Coronary artery (tissue), 2 donors: ENCODE measurements around the gene NEU4.
"Not testable (repeated sequence)": the region's sequence is repeated elsewhere in the genome, so short reads cannot be mapped to it uniquely, and the experiment has no call there.

Source experiments
- DNase-seq: peaks from one replicate; pipeline ENCODE4 v3.0.0-alpha.2; 2017; ENCODE audit warnings: low spot score
- H3K27ac ChIP-seq, 2 donors: fragments of 200-600 bp; sonication (generic); one replicate each; pipeline ENCODE4 v1.5.1; 2016 to 2019
- H3K4me3 ChIP-seq: fragments of 200-600 bp; sonication (generic); 2 replicates; pipeline ENCODE4 v1.5.1; 2016; ENCODE audit warnings: mild to moderate bottlenecking, moderate library complexity
- CTCF ChIP-seq: fragments of 200-600 bp; sonication (generic); IDR thresholded peaks from one replicate; pipeline ENCODE4 v1.5.1; 2019; ENCODE audit warnings: antibody characterized with exemption

The NEU4 gene

DNA sequence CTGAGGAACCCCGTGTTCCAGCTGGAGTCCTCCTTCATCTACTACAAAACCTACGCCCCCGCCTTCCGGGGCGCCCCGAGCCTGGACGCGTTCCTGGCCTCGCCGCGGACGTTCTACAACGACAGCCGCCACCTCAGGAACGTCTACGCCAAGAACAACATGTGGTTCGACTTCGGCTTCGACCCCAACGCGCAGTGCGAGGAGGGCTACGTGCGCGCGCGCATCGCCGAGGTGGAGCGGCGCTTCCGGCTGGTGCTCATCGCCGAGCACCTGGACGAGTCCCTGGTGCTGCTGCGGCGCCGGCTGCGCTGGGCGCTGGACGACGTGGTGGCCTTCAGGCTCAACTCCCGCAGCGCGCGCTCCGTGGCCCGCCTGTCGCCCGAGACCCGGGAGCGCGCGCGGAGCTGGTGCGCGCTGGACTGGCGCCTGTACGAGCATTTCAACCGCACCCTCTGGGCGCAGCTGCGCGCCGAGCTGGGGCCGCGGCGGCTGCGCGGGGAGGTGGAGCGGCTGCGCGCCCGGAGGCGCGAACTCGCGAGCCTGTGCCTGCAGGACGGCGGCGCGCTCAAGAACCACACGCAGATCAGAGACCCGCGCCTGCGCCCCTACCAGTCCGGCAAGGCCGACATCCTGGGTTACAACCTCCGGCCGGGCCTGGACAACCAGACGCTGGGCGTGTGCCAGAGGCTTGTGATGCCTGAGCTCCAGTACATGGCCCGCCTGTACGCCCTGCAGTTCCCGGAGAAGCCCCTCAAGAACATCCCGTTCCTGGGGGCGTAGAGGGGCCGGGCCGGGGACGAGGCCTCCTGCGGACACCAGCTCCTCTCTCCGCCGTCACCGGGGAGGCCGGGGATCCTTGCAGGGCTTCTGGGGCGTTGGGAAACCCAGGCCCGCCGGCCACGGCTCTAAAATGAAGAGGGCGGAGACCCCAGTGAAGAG, 5.3 kb upstream of the NEU4 start:
- H3K27ac ChIP-seq: no peak overlapping the region
- DNase-seq: peak; percentile 76
- peak overlapping the region; percentile 77 for H3K4me3 ChIP-seq
- TF ChIP-seq CTCF: no peak

DNA sequence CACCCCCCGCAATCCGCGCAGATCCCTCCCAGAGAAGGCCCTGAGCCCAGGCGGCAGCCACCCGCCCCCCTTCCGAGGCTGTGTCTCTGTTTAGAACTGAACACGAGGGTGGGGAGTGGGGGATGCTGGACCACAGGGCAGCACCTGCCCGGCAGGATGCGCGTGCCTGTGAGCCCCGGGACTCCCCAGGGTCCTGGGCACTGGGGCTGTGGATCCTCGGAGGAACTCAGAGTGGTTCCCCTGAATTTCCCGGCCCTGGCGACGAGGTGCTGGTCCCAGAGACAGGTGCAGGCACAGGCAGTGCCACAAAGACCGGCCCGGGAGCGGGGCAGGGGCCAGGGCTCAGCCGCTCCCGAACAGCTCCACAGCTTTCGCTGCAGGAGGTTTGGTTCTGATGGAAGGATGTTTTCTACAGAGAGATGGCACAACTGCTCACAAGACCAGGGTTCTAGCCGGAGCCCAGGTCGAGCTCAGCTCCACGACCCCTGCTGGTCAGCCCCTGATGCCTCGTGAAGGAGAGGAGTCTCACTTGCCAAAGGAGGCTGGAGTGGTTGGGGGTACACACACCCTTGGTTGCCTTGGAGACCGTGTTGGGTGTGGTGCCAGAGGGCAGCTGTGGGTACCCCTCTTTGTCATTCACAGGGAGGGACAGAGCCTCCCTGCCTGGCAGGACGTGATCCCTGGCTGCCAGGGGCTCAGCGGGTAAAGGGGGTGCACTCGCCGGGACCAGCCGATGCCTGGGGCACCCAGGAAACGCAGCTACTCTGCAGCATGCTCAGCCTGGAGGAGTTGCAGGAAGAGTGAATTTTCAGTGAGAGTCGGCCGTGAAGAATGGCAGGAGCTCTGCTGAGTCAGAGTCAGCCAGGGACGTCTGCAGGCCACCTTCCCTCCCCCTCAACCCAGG, 4.4 kb upstream of the NEU4 start:
- H3K27ac ChIP-seq: no peak overlapping the region
- H3K4me3 ChIP-seq: peak overlapping the region; percentile 77
- TF ChIP-seq CTCF: no peak
- peak; percentile 68 for DNase-seq

- not testable (repeated sequence) for H3K27ac ChIP-seq, H3K4me3 ChIP-seq, DNase-seq
These were observed 2.8 kb upstream of the NEU4 start for GRCh38 chr2:241806217-241806616.

DNA sequence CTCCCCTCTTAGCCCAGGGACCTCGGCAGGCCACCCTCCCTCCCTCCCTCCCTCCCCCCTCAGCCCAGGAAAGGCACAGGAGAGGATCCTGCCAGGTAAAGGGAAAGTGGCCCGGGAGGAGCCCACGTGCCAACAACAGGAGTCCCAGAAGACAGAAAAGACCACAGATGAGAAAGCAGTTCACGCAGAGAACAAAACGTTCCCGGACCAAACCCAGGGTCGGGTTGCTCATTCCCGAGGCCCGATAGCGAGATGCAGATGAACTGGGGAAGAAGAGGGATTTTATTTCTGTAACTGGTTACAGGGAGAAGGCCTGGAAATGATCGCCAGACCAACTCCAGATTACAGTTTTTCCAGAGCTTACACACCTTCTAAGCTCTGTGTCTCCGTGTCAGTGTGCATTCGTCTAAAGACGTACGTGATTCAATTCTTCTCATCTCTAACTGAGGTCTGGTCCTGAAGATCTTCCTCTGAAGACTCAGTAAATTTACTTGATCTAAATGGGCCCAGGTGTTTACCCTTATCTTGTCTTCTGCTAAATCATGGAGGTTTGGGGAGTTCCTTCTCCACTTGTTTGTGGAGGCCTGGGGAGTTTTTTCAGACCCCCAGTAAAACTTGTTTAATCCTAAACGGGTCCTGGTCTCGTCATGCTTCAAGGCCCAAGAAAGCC, 807 bp upstream of the NEU4 start:
- no peak for DNase-seq
- Histone ChIP-seq H3K4me3 (no peak overlapping the region), H3K27ac (no peak overlapping the region)
- TF ChIP-seq CTCF: no peak

- Histone ChIP-seq H3K27ac (no peak overlapping the region), H3K4me3 (no peak overlapping the region)
- DNase-seq: peak; percentile 72
- no peak for TF ChIP-seq CTCF
These were observed 652 bp downstream of the NEU4 start for GRCh38 chr2:241809383-241810306.

DNA sequence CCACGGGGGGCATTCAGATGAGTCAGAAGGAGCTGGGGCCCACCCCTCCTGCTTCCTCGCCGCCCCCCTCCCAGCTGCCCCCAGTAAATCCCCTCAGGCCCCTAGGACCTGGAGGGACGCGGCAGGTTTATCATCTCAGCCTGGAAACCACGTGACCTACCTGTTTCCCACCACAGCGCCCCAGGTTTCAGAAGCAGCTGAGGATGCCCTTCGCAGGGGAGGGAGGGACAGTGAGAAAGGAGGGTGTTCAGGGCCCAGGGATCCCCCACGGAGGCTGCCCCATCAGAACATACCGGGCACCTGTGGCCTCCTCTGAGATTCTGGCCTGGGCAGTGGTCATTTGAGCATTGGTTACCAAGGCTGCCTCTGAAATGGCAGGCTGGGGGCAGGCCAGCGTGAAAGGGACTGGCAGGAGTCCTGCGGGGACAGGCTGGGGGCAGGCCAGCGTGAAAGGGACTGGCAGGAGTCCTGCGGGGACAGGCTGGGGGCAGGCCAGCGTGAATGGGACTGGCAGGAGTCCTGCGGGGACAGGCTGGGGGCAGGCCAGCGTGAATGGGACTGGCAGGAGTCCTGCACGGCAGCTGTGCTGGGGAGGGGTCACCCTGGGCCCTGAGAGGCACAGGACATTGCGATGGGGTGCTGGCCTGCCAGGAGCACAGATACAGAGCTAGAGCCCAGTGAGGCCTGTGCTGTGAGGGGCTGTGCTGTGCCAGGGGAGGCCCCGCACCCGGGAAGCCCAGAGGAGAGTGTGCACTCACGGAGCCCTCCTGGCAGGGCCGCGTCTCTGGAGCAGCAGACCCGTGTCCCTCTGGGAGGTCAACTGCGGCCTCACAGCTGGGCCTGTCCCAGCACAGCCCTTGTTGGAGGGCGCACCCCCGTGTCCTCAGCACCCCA, 1.6 kb downstream of the NEU4 start:
- peak; percentile 45 for DNase-seq
- H3K27ac ChIP-seq: no peak overlapping the region
- no peak overlapping the region for H3K4me3 ChIP-seq
- TF ChIP-seq CTCF: no peak
